ENCODE measurements around the gene PITPNC1.

- TF ChIP-seq CTCF (conservative IDR thresholded peaks at IDR 0.05; ENCODE audit: low read depth, low read length) (no peak), EZH2 (IDR thresholded peaks at IDR 0.05; ENCODE audit: borderline replicate concordance, low read depth, low read length, poor library complexity, severe bottlenecking) (no peak)
Observed at GRCh38 chr17:67716405-67716798, 339.3 kb downstream of the PITPNC1 start.

All from A673 (cell line).